ENCODE measurements around the gene MAD1L1. TPM values are rescaled to one million over a fixed set of nuclear protein-coding genes. Genes with fewer than 3 reads are reported as not detected.

The MAD1L1 gene
- total RNA-seq, 3 donors from 2014 or later, result 25.3 to 31.2 (median 26.2) TPM

- no peak for TF ChIP-seq CTCF (IDR thresholded peaks at IDR 0.05)
- no peaks in the 10 kb centered on the region for H3K9me3 ChIP-seq
- H3K36me3 ChIP-seq (ENCODE audit: low read depth), result no peaks in the 10 kb centered on the region
- no peak for ATAC-seq
- intact Hi-C loops (cut with DNase I, micrococcal nuclease), result loop anchor here in 1 of 2 donors (5.0 kb wide), 1 partner anchor 628 kb away; no protein-coding TSS in a partner anchor
- H3K4me3 ChIP-seq, result no peak overlapping the region
- peak in 2 of 3 donors; percentile 12 to 37 for DNase-seq
- no peaks in the 10 kb centered on the region for H3K4me1 ChIP-seq (ENCODE audit: low read depth)
Observed at GRCh38 chr7:2210551-2211258, 22.0 kb downstream of the MAD1L1 start.

- H3K9me3 ChIP-seq, result no peaks in the 10 kb centered on the region
- H3K4me1 ChIP-seq (ENCODE audit: low read depth), result no peaks in the 10 kb centered on the region
- no peak for DNase-seq
- ATAC-seq, result no peak
- no peak for TF ChIP-seq CTCF (IDR thresholded peaks at IDR 0.05)
- no peak overlapping the region for H3K4me3 ChIP-seq
- H3K36me3 ChIP-seq (ENCODE audit: low read depth), result no peaks in the 10 kb centered on the region
- intact Hi-C loops (cut with DNase I, micrococcal nuclease), result loop anchor here in 1 of 2 donors (5.0 to 10.0 kb wide), 2 partner anchors 105 to 628 kb away; no protein-coding TSS in a partner anchor
Observed at GRCh38 chr7:2209961-2210323, 22.8 kb downstream of the MAD1L1 start.

GRCh38 chr7:2209146-2209960 lies 23.4 kb downstream of the MAD1L1 start:
- ATAC-seq (peak; percentile 71), DNase-seq (peak; percentile 59 to 75 (median 68))
- TF ChIP-seq CTCF (IDR thresholded peaks at IDR 0.05), result peak; percentile 31
- Histone ChIP-seq H3K4me1 (ENCODE audit: low read depth) (no peaks in the 10 kb centered on the region), H3K4me3 (no peak overlapping the region), H3K36me3 (ENCODE audit: low read depth) (no peaks in the 10 kb centered on the region), H3K9me3 (no peaks in the 10 kb centered on the region)
- intact Hi-C loops (cut with DNase I, micrococcal nuclease), result loop anchor here in 1 of 2 donors (10.0 kb wide), 1 partner anchor 105 kb away; no protein-coding TSS in a partner anchor

GRCh38 chr7:2208712-2209111 lies 24.0 kb downstream of the MAD1L1 start:
- Histone ChIP-seq H3K36me3 (ENCODE audit: low read depth) (no peaks in the 10 kb centered on the region), H3K9me3 (no peaks in the 10 kb centered on the region), H3K4me1 (ENCODE audit: low read depth) (no peaks in the 10 kb centered on the region), H3K4me3 (no peak overlapping the region)
- intact Hi-C loops (cut with DNase I, micrococcal nuclease), result loop anchor here in 1 of 2 donors (10.0 kb wide), 1 partner anchor 104 kb away; no protein-coding TSS in a partner anchor
- ATAC-seq, result no peak
- no peak for TF ChIP-seq CTCF (IDR thresholded peaks at IDR 0.05)
- DNase-seq, result peak in 2 of 3 donors; percentile 15 to 17

- intact Hi-C loops (cut with DNase I, micrococcal nuclease), result loop anchor here in 1 of 2 donors (10.0 kb wide), 1 partner anchor 100 kb away; no protein-coding TSS in a partner anchor
- no peak for TF ChIP-seq CTCF (IDR thresholded peaks at IDR 0.05)
- Histone ChIP-seq H3K36me3 (ENCODE audit: low read depth) (no peaks in the 10 kb centered on the region), H3K4me3 (no peak overlapping the region), H3K4me1 (ENCODE audit: low read depth) (no peaks in the 10 kb centered on the region), H3K9me3 (no peaks in the 10 kb centered on the region)
- ATAC-seq (no peak), DNase-seq (peak in 2 of 3 donors; percentile 13 to 19)
Observed at GRCh38 chr7:2205036-2205780, 27.5 kb downstream of the MAD1L1 start.
